Ramos (cell line): ENCODE results near the gene THOC5.

ENCODE experiments used
- in situ Hi-C: fragments of 300-500 bp; cut with MboI; formaldehyde crosslinking; loops from one replicate; pipeline ENCODE4 v1.14.3; 2022; ENCODE audit warnings: low sequenced_read_pairs; ENCODE audit not compliant: unreplicated experiment

THOC5 gene

DNA sequence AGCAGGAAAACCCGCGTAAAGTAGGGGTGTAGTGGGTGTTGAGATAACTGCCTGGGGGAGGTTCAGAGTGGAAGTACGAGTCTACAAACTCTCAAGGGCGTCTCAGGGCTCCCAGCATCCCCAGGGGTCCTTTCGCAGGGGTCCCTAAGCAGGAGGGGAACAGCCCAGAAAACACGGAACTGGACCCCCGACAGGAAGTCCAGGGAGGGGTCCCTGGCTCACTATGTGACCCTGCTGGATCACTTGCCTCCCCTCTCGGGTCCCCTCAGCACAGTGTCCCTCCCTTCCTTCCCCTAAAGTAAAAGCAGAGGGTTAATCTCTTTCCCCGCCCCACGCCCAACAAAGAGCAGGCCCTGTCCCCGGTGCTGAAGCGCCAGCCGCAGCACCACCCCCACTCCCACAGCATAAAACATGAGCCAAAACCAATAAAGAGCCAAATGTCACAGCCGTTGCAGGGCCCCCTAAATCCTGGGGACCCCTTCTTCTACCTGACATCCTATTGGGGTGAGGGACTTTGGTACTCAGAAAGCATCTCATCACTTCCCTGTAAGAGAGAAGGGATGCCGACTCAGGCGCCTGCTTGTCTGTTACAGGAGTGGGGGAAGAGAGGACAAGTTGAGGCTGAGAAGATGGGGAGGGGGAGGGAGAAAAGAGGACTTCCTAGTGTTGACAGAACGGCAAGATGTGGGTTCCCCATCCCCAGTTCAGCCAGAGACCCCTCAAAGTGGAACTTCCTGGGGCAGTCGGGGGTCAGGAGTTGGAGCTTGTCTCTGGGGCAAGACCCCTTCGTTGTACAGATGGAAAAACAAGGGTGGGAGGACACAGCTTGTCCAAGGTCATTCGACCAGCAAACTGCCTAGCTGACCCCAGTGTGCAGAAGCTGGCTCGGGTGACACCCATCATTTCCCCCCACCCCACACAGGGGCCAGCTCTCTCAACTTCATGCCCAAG lies 75.0 kb downstream of the THOC5 start:
- in situ Hi-C loops: no loop called here

- in situ Hi-C loops: no loop called here
Measured at GRCh38 chr22:29477723-29478318, 75.7 kb downstream of the THOC5 start.

- in situ Hi-C loops: no loop called here
Measured at GRCh38 chr22:29476116-29476515, 77.4 kb downstream of the THOC5 start.

DNA sequence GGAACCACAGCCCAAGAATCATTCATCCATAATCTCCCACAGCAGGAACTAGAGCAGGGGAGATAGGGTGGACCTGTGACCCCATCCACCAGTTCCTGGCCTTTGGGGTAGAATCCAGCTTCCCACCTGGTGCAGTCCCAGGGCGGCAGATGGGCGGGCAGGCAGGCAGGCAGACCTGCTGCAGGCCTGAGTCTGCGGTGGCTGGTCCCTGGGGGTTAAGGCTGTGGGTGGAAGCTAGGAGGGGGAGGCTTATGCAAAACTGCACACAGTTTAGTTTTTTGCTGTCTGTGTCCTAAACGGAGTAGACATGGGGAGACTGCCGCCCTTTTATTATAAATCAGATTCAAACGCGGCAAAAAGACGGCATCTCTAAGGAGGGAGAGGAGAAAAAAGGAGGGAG lies 78.0 kb downstream of the THOC5 start:
- in situ Hi-C loops: no loop called here

DNA sequence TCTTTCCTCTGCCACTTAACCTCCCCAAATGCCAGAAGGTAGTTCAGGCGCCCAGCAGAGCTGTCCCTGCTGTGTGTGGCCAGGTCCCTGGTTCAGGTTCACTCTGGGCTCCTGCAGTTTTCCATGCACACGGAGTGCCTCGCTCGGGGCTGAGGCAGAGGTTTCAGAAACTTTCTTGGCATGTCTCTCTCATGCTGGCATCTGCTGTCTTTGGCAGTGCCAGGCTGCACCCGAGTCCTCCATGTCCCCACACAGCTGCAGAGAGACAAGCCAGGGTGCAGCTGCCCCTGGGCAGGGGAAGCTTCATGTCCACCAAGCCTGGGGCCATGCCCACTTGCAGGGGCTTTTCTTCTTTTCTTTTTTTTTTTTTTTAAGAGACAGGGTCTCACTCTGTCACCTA lies 80.6 kb downstream of the THOC5 start:
- in situ Hi-C loops: no loop called here

GRCh38 chr22:29470159-29470855 lies 83.2 kb downstream of the THOC5 start:
- in situ Hi-C loops: no loop called here

DNA sequence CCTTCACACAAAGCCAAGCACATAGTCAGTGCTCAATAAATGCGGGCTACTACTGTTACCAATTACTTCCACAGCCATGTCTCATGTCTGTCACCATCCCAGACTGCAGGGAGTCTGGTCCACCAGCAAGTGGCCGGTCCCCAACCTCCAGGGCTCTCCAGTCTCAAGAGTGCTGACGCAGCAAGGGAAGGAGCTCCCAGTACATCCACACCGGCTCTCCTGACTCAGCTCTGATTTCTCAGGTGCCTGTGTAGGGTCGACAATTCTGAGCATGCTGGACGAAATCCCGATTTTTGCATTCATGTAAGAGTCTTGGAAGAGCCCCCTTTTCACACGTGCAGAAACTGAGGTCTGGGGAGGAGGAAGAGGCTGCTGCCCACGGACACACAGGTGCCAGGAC lies 83.8 kb downstream of the THOC5 start:
- in situ Hi-C loops: no loop called here

DNA sequence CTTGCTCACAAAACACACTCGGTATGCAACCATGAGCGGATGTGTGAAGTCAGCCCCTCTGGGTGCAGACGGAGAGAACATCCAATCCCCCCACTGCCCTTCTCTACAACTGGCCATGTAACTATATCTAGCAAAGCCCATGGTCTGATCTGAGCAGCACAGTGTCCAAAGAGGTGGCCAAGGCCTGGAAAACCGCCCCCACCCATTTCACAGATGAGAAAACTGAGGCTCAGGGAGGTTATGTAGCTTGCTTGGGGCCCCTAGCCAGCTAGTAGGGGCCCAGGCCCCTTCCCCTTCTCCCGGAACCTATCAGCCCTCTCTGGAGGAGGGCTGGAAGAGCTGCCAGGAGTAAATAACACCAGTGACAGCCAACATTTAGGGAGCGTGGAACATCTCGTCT lies 89.0 kb downstream of the THOC5 start:
- in situ Hi-C loops: no loop called here

DNA sequence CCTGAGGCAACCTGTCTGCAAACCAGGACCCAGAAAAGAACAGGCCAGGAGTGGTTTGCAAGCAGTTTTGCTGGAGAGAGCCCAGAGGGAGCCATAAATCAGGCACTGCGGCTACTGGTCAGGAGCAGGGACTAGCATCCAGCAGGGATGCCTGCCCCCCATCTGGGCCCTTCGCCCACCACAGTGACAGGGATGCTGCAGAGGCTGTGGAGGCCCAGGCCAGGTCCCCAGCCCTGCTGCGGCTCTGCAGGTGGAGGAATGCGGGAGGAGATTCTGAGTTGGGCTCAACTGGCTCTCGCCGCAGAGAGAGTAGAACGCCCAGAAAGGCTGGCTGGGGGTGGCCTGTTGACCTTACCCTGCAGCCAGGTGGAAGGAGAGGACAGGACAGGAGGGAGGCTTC lies 89.9 kb downstream of the THOC5 start:
- in situ Hi-C loops: no loop called here

DNA sequence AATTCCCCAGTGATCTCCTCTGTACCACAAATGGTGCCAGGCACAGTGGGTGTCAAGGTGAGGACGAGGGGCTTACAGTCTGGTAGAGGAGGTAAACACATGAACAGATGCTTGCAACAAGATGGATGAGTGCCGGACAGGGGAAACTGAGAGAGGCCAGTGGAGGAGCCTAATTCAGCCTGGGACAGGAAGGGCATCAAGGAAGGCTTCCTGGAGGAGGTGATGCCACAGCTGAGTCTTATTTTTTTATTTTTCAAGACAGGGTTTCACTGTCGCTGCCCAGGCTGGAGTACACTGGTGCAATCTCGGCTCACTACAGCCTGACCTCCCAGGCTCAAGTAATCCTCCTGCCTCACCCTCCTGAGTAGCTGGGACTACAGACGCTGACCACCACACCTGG lies 92.3 kb downstream of the THOC5 start:
- in situ Hi-C loops: no loop called here

DNA sequence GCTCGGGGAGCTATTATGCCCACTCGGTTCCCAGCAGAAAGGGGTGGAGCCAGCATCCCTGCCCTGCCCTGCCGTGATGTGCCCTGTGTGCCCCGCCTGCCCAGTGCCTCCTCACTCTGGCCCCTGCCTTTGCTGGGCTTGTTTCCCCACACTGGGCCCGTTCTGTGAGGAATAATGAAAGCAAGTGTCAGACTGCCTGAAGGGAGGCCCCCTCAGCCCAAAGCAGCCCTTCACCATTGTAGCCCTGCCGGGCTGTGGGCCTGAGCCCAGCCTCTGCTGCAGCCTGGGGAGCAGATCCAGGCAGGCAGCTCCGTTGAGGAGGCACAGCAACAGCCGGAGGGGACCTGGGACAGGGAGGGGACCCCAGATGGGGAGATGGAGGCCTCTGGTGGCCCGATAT lies 93.8 kb downstream of the THOC5 start:
- in situ Hi-C loops: no loop called here

- in situ Hi-C loops: no loop called here
Measured at GRCh38 chr22:29458551-29458950, 95.0 kb downstream of the THOC5 start.

DNA sequence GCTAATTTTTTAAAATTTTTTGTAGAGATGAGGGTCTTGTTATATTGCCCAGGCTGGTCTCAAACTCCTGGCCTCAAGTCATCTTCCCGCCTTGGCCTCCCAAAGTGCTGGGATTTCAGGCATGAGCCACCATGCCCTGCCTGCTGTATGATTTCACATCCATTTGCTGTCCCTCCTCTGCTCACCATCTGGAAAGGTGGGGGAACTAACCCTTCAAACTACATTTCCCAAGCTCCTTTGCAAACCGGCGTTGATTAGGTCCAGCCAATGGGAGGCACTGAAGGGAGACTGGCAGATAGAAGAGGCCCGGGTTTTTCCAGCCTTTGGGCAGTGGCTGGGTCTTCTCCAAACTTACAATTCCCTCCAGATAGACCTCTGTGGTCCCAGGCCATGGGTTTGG lies 95.8 kb downstream of the THOC5 start:
- in situ Hi-C loops: no loop called here

- in situ Hi-C loops: no loop called here
Measured at GRCh38 chr22:29456211-29456671, 97.3 kb downstream of the THOC5 start.
